HK-2 (cell line): Measurements from ENCODE around the gene PWP1.

Source experiments
- DNase-seq: peaks from one replicate; pipeline ENCODE4 v3.0.0-alpha.2; 2018; ENCODE audit not compliant: unreplicated experiment

Gene PWP1

DNA sequence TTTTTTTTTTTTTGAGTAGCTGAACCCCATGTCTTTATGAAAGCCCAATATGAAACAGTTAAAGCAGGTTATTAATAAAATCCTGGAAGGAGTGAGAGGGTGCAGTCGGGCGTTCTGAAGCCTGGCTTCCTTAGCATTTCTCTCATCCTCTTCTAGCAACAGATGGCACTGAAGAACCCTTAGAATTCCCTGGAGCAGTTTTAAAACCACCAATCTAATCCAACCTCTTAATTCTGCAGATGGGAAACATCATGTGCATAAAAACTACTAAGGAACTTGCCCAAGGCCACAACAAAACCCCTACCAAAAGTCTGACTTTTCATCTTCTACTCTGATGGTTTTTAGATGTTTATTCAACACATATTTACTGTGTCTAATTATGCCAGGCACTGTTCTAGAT lies 50.2 kb downstream of the PWP1 start:
- DNase-seq, result no peak

DNA sequence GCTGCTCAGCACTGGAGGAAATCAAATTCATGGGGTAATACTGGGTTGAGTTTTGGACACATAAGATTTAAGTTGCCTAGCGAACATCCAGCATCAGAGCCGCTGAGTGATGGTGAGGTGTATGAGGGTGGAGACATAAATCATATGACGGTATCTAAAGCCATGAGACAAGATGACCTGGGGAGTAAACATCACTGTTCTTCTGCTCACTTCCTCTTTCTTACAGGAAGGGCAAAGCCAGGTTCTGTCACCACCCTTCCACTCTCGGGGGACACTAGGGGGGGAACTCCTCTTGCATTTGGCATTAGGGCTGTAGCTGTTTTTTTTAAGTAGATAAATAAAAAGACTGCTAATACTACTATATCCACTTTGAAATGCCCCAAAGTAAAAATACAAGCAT lies 51.3 kb downstream of the PWP1 start:
- DNase-seq, result no peak

DNA sequence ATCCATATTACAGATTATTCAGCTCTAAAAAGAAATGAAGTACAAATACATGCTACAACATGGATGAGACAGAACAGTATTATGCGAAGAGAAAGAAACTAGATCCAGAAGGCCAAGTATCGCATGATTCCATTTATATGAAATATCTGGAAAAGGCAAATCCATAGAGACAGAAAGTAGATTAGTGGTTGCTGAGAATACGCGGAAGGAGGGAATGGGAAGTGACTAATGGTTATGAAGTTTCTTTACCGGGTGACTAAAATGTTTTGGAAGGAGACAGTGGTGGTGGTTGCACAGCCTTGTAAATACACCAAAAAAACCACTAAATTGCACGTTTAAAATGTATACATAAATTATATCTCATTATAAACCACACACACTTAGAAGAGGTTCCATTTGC lies 62.9 kb downstream of the PWP1 start:
- no peak for DNase-seq

DNA sequence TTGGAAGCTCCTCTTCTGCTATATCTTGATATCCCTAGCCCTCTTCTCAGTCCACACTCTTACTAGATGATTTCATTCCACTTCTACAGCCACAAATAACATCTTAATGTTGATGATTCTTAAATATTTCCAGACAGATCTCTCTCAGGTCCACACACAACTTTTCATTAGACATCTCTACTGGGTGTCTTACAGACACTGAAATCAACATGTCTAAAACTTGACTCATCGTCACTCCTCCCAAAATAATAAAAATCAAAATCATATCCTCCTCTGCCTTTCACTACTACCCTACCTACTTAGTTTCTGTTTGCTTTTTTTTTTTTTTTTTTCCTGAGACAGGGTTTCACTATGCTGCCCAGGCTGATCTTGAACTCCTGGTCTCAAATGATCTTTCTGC lies 63.5 kb downstream of the PWP1 start:
- DNase-seq, result no peak

DNA sequence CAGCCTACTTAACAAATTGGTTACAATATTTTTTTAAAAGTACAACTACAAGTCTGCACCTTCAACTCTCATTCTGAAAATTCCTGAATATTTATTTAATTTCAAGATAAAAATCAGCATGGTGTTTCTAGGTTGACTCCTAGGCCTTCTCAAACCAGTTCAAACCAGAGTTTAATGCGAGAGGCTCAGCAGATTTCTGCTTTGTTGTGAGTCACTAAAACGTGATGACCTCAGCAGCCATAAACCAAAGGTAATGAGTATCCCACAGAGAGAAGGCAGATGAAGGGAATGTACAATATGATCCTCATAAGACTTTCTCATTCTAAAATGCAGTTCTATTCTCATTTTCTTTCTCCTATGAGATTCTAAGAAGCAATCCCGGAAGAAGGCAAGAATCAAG lies 73.8 kb downstream of the PWP1 start:
- peak; percentile 37 for DNase-seq

DNA sequence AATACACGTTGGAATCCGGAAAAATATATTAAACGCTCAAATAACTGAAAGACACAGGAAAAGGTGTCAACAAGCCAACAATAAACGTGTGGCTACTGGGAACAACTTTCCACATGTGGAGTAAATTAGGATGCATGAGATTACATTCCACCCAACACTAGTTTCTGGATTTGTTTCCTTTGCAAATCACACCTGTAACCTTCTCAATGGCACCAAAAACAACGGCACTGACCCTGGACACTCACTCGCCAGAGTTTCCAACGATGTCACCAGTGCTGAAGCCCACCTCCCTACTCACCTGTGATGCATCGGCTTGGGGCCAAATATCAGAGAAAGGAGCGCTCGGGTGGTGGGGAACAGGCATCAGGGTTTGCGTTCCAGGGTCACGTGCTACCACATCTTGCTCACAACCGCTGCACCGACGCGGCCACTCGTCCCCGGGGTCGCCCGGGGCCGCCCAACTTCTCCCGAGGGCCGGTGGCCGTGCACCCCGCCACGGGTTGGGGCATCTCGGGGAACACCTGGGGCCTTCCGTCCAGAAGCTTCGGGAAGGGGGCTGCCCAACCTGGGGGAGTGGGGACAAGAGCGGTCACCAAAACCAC lies 74.7 kb downstream of the PWP1 start:
- DNase-seq, result peak; percentile 30

DNA sequence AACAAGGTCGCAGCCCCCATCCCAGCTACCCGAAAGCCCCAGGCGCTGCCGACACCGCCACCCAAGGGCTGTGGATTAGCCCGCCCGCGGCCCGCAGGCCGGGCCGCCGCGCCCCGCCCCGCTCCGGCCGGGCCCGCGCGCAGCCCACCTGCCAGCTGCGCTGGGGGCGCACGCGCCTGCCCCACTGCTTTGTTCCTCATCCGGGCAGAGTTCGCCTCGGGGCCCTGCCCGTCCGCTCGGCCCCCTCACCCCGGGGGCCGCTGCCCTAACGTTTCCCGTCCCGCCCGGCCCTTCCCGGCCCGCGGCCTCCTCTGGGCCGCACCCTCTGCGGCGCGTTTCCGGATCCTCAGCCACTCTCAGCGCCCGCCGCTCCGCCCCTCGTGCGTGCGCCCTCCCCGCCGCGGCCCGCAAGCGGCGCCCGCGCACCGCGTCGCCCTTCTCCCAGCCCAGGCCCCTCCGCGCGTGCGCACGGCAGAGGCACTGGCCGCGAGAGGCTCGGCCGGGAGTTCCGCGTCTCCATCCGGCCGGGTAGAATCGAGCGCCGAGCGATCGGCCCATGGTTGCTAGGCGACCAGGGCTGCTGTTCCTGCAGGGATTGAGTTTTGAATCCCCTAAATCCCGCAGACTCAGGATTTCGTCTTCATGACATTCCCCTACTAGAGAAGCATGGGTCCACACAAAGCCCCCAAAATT lies 75.4 kb downstream of the PWP1 start, which contains the start of gene PRDM4:
TSS of gene PRDM4 (minus strand) at position 329 of the 693 bp plus-strand sequence. CDS start 622 bp downstream, outside the sequence.
- DNase-seq, result peak; percentile 91

DNA sequence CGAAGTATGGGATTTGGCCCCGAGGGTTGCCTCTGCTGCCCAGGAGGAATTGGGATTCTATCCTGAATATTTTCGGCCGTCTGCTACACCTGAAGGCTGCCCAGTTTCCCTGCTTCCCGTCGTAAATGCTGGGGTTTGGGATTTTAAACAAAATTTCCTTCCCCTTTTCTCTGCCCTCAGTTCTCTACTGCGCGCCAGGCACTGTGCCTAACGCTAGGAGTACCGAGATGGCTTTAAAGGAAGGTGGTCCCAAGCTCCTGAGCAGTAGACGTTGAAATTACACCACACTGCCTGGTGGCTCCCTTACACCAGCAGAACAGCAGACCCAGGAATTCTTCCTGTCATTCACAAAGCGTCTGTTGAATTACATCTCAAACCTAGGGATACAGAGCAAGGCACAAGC lies 75.9 kb downstream of the PWP1 start:
- no peak for DNase-seq
